ENCODE data around the gene FAM181B.
"Not testable (repeated sequence)": the region's sequence is repeated elsewhere in the genome, so short reads cannot be mapped to it uniquely, and the experiment has no call there.

Gene FAM181B

DNA sequence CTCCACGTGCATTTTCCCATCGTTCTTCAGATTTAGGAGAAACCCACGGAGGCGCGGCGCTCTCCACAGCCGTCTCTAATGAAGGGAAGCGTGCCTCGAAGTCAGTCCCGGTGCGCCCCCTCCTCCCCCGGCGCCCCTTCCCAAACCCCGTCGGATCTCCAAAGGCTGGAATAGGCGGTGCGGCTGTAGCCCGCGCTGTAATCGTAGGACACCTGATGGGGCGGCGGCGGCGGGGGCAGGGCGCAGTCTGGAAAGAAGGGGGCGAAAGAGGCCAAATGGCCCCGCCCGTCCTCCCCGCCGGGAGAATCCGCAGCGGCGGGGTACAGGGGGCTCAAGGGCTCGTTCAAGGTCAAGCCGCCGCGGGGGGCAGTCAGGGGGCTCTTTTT is 1.3 kb downstream of the FAM181B start:
- no peak for DNase-seq (ENCODE audit: low spot score)

DNA sequence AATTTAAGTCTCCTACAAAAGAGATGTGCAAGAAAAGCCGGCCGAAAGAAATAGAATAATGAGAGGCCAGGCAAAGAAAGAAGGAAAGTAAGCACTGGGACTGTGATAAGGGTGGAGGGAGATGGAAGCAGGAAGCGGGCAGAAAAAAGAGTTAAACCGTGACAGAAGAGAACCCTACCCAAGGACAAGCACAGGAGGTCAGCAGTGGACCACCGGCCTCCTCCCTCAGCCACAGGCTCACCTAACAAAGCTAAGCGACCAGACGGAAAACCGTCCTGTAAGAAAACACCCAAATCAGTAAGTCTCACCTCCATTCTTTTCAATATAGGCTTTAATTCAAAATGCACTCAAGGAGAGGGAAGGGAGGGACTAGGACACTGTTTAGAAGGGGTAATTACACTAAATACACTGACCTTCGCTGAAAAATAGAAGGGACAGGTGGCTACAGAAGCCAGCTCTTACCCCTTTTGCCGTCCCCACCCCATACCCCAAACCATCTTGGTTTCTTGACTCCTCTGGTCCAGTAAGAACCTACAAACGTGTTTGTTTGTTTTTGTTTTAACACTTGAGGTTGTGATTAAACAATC is 1.9 kb downstream of the FAM181B start:
- DNase-seq (ENCODE audit: low spot score) = no peak

DNA sequence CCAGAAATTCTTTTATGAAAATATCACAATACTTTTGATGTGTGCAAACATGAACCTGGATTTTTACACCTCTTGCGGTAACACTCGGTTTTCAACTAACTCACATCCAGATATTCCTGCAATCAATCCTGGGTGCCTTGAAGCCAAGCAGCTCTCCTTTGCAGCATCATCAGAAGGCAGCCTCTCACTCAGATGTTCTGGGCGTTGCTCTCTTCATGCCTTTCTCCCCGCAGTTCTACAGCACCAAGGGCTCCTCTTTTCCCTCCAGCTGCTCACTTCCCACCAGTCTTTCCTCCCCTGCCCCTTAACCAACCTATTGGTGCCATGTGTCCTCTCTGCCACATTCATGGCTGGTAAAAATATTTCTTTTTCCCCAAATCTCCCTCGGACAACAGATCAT is 2.9 kb downstream of the FAM181B start:
- DNase-seq (ENCODE audit: low spot score) = no peak

DNA sequence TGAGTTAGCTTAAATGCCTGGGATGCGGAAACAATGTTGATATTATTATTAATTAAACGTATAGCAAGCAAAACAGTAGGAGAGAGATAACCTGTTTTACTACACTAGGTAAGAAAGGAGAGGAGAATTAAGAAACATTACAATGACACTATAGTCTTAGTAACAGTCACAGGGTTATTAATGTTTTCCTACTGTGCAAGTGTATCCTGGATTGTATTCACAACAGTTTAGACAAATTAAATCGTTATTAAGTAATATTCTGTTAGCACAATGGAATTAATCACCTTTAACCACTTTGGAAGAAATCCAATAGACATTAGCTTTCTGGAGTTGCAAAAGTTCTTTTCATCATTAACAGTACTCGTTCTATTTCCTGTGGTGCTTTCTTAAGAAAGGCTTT is 3.4 kb downstream of the FAM181B start:
- DNase-seq (ENCODE audit: low spot score) = no peak

DNA sequence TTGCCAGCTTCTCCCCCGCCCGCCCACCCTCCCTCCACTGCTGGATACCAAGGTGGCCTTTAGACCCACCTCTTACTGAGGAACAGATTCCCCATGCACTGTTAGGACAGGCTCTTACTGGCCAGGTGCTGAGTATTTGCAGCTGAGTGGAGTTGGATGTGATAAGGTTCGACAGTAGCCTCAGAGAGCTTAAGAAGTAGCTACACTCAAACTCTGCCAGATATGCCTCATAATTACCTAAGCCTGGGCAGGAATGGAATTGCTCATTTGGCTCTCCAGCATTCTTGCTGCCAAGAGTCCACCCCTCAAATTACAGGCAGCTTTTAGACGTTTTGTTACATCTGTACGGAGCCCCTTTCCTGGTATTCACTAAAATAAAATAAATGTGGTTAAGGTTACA is 9.6 kb downstream of the FAM181B start:
- no peak for DNase-seq (ENCODE audit: low spot score)

DNA sequence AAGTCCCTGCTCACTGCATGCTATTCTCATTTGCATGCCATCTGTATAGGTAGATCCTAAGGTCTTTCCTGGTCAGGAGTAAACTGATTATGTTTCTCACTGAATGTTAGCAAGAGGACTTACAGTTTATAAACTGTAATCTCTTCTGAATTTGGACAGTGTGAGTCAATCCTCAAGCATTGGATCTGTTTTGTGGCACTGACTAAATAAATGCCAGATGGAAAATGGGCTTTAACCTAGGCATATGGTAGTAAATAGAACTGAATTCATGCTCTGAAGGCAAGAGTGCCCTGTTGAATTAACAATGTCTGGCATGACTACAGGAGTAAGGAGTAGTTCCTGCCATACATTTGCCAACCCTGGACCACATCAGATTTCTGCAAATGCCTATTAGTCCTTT is 11.4 kb downstream of the FAM181B start:
- no peak for DNase-seq (ENCODE audit: low spot score)

DNA sequence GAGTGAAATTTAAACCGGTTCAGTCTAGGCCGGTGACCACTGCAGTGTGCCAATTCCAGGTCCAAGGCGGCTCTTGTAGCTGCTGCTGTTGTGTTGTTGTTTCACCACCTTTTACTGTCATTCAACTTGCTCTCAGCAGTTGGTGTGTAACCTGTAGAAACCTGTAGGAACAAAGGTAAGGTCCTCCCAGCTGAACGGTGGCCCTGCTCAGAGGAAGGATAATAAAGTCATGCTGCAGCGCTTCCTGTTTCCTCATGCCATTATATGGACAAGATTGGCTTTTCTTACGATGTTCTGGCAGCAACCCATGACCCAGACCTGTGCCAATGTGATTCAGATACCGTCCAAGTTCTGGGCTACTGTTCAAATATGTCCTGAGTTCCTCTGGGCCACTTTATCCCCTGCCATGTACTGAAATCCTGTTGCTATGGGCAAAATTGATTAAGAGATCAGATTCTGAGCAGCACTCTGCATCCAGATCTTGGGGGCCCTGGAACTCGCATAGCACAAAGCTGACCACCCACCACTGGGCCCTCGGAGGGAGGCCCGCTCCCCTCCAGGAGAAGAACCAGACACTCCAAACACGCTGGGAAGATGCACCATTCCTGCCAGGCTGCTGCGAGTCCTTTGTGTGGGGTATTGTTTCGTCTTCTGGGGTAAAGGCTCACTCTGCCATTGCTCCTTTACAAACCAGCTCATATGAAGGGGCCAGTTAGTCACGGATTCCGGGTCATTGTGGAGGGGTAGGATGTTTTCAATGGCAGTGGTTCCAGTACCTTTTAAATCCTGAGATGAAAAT is 13.2 kb downstream of the FAM181B start:
- no peak for DNase-seq (ENCODE audit: low spot score)

DNA sequence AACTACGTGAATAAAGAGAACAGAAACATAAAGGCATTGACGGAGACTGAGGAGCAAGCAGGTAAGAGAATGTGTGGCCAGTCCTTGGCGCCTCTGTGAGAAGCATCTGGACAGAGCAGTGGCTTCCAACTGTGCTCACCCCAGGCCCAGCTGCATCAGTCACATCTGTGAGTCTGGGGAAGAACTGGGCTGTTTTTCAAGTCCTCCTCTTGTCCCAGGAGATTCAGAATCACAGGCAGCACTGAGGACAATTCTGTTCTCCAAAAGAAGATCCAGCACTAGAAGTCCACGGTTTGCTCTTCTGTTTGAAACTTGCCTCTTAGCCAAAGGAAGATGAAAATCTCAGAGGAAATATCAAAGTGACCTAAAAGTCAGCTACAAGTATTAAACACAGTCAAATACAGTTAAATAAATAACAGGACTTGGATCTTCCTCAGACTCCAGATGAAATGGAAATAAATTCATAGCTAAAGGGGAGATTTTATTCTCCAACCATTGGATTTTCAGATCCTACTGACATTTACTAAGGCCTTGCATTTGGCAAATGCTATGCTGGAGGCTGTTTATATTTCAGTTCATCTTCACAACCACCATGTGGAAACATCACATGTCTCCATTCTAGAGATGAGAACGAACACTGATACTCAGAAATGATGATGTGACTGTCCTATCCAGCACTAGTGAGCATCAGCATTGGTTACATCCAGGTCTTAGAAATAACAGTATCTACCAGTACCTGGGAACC is 14.1 kb downstream of the FAM181B start:
- no peak for DNase-seq (ENCODE audit: low spot score)

DNA sequence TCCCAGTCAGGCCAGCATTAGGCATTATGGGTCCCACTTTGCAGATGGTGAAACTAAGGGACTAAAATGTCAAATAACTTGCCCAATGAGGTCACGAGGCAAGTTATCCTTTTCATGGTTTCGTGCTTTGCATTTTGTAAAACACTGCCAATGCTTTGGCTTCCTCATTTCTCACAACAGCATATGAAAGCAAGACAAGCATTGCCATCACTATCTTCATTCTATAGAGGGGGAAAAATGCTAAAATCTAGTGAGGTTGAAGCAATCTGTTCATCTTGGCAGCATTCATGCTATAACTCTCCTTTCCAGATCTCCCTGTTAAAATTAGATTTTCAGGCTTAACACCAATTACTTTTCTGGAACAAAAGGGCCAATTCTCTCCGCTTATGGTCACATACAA is 14.8 kb downstream of the FAM181B start:
- DNase-seq (ENCODE audit: low spot score) = no peak

DNA sequence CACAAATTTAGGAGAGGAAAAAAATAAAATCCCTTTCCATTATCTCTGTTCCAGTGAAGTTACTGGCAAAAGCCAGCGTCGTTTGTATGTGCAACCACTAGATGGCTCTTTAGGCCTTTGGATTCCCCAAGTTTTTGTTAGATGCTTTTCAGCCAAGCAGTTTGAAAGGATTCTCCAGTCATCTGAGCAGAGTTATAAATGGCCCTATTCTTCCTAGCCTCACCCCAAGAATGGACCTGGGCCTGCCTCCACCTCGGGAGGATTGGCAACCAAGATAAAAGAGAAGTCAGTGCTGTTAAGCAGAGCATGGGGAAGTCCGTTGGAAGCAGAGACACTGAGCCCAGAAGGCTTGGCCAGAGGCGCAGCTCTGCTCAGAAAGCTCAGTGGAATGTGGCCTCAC is 15.4 kb downstream of the FAM181B start:
- DNase-seq (ENCODE audit: low spot score) = peak; percentile 72

DNA sequence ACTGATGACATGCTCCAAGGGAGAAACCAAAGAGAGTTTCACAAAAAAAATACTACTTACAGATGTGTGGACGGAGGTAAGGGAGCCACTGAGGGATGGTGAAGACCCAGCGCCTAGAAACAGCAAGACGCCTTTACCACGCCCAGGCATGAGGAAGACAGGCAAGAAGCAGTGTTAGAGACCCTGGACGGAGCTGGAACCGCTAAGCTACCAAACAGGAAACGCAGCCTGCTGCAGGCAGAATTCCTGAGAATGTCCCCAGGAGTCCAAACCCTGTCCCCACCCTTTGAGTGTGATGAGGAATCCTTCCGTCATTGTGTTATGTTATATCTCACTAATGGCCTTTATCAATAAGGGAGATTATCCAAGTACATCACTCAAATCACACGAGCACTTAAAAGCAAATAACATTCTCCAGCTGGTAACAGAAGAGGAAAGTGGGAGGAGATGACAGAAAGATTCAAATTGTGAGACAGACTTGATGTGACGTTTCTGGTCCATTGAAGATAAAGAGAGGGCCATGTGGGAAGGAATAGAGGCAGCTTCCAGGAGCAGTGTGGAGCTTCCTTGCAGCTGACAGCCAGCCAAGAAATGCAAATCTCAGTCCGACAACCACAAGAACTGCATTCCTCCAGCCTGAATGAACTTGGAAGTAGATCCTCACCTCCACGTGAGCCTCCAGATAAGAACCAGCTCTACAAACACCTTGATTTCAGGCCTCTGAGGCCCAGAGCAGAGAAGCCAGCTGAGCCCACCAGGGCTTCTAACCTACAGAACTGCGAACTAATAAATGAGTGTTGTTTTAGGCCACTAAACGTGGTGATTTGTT is 19.1 kb downstream of the FAM181B start:
- DNase-seq (ENCODE audit: low spot score) = no peak

DNA sequence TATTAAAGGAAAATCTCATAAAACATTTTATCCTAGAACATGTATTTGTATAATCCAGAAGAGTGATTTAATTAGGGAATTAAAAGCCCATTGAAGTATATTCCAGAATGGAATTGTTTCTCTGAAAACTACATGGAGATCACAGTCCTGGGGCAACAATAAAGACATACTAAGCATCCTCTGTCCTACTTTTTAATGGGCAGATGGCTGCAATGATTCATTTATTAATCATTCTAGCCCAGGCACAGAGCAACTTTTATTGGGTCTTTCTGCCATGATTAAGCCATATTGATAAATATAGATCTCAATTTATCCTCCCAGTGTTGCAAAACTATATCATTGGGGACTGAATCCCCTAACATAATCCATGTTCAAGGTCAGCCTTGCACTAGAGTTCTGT is 22.0 kb downstream of the FAM181B start:
- DNase-seq (ENCODE audit: low spot score) = no peak

DNA sequence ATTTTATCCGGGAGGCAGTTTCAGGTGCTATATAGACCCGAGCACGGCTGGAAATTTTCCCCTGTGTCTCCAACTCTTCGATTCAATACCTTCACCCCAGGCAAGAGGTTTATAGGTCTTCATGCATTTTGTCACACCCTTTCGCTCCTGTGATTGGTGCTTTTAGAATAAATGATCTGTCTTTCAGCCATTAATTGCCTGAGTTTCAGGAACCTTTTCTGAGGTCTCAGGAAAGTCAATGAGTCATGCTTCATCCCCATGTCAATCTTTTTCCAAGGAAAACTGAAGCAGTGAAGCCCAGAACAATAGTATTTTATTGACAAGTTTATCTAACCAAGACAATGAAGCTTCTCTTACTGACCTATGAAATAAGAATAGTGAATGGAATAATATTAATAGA is 29.9 kb downstream of the FAM181B start:
- DNase-seq (ENCODE audit: low spot score) = no peak

DNA sequence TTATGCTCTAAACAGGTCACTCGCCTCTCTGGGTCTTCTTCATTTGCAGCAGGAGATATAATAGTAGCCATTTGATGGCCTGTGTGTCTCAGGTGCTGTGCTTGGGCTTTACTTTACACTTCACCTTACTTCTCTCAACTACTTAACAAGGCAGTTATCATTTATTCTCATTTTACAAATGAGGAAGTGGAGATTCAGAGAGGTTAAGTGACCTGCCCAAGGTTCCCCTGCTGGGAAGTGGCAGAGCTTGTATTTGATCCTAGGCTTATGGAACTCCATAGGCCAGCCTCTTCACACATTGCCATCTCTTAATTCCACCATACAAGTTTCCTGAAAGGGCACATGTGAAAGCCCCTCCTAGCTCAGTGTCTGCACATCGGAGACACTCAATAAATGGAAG is 30.4 kb downstream of the FAM181B start:
- no peak for DNase-seq (ENCODE audit: low spot score)

DNA sequence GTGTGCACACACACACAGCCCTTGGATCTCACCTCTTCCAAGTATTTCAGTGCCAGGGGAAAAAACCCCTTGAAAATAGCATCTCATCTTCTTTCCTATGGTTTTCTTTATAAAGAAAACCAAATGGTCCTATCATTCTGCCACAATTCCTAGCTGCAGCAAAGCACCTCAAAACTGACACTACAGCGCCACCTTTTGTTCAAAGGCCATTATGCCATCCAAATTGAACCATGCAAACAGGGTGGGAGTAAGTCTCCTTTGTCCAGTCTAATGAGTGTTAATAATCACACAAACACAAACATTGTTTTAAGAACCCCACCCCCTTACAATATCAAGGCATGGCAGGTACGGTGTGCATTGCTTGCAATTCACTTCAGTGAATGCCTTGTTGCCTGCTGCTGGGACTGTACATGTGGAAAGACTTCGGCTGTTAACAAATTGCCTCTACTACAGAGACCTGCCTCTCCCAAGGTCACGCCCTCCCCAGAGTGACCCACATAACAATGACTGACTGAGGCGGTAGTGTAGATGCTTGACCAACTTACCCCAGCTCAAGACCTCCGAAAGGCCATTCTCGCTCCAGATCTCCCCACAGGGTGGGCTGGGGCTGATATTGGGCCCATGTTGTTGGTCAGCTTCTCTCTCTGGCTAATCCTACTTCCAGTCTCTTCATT is 31.7 kb downstream of the FAM181B start:
- DNase-seq (ENCODE audit: low spot score) = peak; percentile 28

DNA sequence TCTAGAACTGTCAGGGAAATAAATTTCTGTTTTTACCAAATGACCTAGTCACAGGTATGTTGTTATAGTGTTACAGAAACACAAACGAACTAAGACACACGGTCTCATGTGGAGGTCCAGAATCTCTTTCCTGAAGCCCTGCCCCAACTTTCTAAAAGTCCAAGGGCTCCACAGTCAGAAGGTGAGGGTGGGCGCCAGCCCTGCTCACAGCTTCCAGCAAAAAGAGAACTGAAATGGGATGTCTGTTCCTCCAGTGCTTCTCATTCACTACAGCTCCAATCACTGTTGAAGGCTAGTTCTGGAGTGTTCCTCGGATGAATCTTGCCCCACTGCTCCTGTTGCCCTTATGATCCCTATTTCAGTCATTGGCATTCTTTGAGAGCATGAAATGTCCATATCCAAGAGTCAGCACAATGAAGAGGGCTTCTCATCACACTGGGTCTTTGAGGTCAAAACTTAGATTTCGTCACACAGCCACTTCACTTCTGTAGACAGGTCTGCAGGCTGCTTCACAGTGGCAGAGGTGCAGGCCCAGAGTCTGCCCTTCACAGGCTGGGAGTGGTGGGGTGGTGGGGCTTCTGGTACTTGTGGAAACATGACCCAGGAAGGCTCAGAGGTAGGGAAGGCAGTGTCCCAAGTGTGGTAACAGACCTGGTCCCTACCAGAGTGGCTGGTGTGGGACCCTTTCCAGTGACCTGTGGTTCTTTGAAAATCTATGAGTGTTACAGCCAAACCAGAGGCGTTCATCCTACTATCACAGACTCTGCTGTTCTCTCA is 34.9 kb downstream of the FAM181B start:
- DNase-seq (ENCODE audit: low spot score) = no peak

DNA sequence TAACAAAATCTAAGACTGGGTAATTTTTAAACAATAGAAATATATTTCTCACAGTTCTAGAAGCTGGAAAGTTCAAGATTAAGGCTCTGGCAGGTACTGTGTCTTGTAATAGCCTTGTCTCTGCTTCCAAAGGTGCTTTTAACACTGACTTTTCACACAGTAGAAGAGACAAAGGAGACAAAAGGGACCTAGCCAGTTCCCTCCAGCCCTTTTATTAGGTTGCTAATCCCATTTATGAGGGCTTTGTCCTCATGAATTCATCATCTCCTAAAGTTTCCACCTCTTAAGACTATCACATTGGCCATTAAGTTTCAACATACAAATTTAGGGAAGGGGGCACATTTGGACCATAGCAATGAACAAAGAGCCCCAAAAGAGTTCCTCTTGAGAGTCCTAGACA is 40.7 kb downstream of the FAM181B start:
- DNase-seq (ENCODE audit: low spot score) = no peak

DNA sequence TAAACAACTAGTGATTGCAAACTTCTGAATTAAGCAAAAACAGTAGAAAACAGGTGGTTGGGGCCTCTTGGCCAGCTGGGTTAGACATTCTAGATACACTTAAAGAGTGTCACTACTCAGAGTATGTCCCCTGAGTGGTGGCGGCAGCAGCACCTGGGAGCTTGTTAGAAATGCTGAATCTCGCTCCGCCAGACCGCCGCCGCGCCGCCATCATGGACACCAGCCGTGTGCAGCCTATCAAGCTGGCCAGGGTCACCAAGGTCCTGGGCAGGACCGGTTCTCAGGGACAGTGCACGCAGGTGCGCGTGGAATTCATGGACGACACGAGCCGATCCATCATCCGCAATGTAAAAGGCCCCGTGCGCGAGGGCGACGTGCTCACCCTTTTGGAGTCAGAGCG is 44.3 kb downstream of the FAM181B start:
- DNase-seq (ENCODE audit: low spot score) = not testable (repeated sequence)

DNA sequence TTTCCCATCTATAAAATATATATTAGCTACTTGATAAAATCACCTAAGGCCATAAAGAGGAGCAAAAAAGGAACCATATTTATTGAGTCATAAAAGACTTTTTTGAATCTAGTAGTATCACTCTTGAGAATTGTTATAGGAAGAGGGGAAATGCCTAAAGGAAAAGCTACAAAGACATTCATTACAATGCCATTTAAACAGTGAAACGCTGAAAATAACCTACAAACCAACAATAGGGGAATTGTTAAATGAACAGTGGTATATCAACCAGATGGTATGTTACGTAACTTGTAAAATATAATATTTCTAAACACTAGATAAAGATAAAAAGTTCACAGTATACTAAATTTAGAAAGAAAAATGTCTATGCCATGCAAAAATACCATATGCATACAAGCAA is 47.5 kb downstream of the FAM181B start:
- DNase-seq (ENCODE audit: low spot score) = no peak

DNA sequence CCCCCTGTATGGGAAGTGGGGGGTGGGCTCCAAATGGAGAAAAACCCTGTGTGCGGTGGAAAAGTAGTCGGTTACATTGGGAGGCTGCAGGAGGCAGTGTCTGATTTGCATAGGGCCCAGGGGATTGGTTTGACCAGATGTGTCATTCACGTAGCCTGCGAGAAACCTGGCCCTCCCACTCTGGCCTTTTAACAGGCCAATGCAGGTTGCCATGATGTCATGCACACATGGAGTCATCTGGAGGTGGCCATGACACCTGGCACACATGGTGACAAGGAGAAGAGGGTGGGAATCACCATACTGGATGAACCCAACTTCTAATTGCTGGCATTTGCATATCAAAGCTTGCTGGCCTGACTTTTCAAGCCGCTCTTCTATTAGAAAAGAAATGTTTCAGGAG is 50.6 kb downstream of the FAM181B start:
- DNase-seq (ENCODE audit: low spot score) = peak; percentile 10

Measured in RKO (cell line).